Measurements from ENCODE around the gene SAMD8. TPM values are rescaled to one million over a fixed set of nuclear protein-coding genes. Genes with fewer than 3 reads are reported as not detected.
"Not testable (repeated sequence)": the region's sequence is repeated elsewhere in the genome, so short reads cannot be mapped to it uniquely, and the experiment has no call there.

SAMD8 gene
- total RNA-seq, 2 donors from 2014 or later: 8.9 to 21.5 TPM

- Histone ChIP-seq H3K36me3 (no peaks in the 10 kb centered on the region), H3K4me1 (peaks cover 8% of the 10 kb centered on the region), H3K4me3 (no peak overlapping the region), H3K9me3 (no peaks in the 10 kb centered on the region), H3K27ac (peak overlapping the region; percentile 45), H3K9ac (ENCODE audit: low read depth in 2 of 2, low read length in 2 of 2) (no peak overlapping the region), H3K27me3 (no peaks in the 10 kb centered on the region)
- intact Hi-C loops (cut with DNase I): no loop called here
- TF ChIP-seq CTCF (IDR thresholded peaks at IDR 0.05): no peak
- DNase-seq: no peak
Measured at GRCh38 chr10:75195035-75195763, 83.7 kb downstream of the SAMD8 start.

GRCh38 chr10:75197066-75197465, 85.6 kb downstream of the SAMD8 start:
- no peak overlapping the region for H3K4me3 ChIP-seq
- intact Hi-C loops (cut with DNase I): no loop called here
- TF ChIP-seq CTCF (IDR thresholded peaks at IDR 0.05): no peak
- H3K9ac ChIP-seq (ENCODE audit: low read depth in 2 of 2, low read length in 2 of 2): no peak overlapping the region
- DNase-seq: no peak
- H3K27ac ChIP-seq: no peak overlapping the region
- H3K36me3 ChIP-seq: no peaks in the 10 kb centered on the region
- H3K27me3 ChIP-seq: no peaks in the 10 kb centered on the region
- H3K4me1 ChIP-seq: peaks cover 3% of the 10 kb centered on the region
- H3K9me3 ChIP-seq: no peaks in the 10 kb centered on the region

- Histone ChIP-seq H3K9ac (ENCODE audit: low read depth in 2 of 2, low read length in 2 of 2) (no peak overlapping the region), H3K9me3 (no peaks in the 10 kb centered on the region), H3K36me3 (no peaks in the 10 kb centered on the region), H3K27me3 (no peaks in the 10 kb centered on the region), H3K4me1 (peaks cover 7% of the 10 kb centered on the region), H3K4me3 (no peak overlapping the region), H3K27ac (no peak overlapping the region)
- DNase-seq: no peak
- intact Hi-C loops (cut with DNase I): no loop called here
- no peak for TF ChIP-seq CTCF (IDR thresholded peaks at IDR 0.05)
Measured at GRCh38 chr10:75197906-75198305, 86.5 kb downstream of the SAMD8 start.

- H3K4me1 ChIP-seq; H3K27ac ChIP-seq; H3K9ac ChIP-seq (ENCODE audit: low read depth in 2 of 2, low read length in 2 of 2); H3K9me3 ChIP-seq; DNase-seq; H3K4me3 ChIP-seq; H3K27me3 ChIP-seq; H3K36me3 ChIP-seq; intact Hi-C loops (cut with DNase I): not testable (repeated sequence)
Measured at GRCh38 chr10:75199949-75200348, 88.5 kb downstream of the SAMD8 start.

GRCh38 chr10:75201793-75202307, 90.4 kb downstream of the SAMD8 start:
- no peaks in the 10 kb centered on the region for H3K36me3 ChIP-seq
- peaks cover 5% of the 10 kb centered on the region for H3K4me1 ChIP-seq
- no peak overlapping the region for H3K4me3 ChIP-seq
- no peak for TF ChIP-seq CTCF (IDR thresholded peaks at IDR 0.05)
- DNase-seq: peak; percentile 70
- H3K9ac ChIP-seq (ENCODE audit: low read depth in 2 of 2, low read length in 2 of 2): no peak overlapping the region
- intact Hi-C loops (cut with DNase I): no loop called here
- H3K27ac ChIP-seq: peak overlapping the region; percentile 66
- H3K27me3 ChIP-seq: no peaks in the 10 kb centered on the region
- H3K9me3 ChIP-seq: no peaks in the 10 kb centered on the region

GRCh38 chr10:75202321-75203045, 91.0 kb downstream of the SAMD8 start:
- Histone ChIP-seq H3K4me3 (no peak overlapping the region), H3K4me1 (peaks cover 5% of the 10 kb centered on the region), H3K9me3 (no peaks in the 10 kb centered on the region), H3K27ac (peak overlapping the region; percentile 24), H3K9ac (ENCODE audit: low read depth in 2 of 2, low read length in 2 of 2) (peak overlapping the region; percentile 5 to 17), H3K36me3 (no peaks in the 10 kb centered on the region), H3K27me3 (no peaks in the 10 kb centered on the region)
- intact Hi-C loops (cut with DNase I): no loop called here
- peak; percentile 66 for DNase-seq
- TF ChIP-seq CTCF (IDR thresholded peaks at IDR 0.05): no peak

- H3K9me3 ChIP-seq; H3K4me3 ChIP-seq; H3K36me3 ChIP-seq; H3K27me3 ChIP-seq; DNase-seq; H3K4me1 ChIP-seq; intact Hi-C loops (cut with DNase I): not testable (repeated sequence)
- peak overlapping the region; percentile 24 for H3K27ac ChIP-seq
- H3K9ac ChIP-seq (ENCODE audit: low read depth in 2 of 2, low read length in 2 of 2): peak overlapping the region in 1 of 2 donors; percentile 5
Measured at GRCh38 chr10:75203046-75203620, 91.7 kb downstream of the SAMD8 start.

Data from colonic mucosa (tissue), 4 donors.